HEK293 (cell line): Measurements from ENCODE around the gene KIFAP3.
"Not testable (repeated sequence)": the region's sequence is repeated elsewhere in the genome, so short reads cannot be mapped to it uniquely, and the experiment has no call there.

Experiments used
- CTCF ChIA-PET: fragments of 350-600 bp; formaldehyde crosslinking; extraction: SDS; loops from one replicate; lab custom pipeline; 2021; ENCODE audit warnings: antibody characterized with exemption; lab: Yijun Ruan, JAX
- POLR2A ChIA-PET: fragments of 300-600 bp; formaldehyde crosslinking; extraction: SDS; loops from one replicate; lab custom pipeline; 2020; ENCODE audit warnings: antibody characterized with exemption, inconsistent platforms; lab: Yijun Ruan, JAX
- H3K27ac ChIP-seq: fragments of 200-500 bp; sonication (Bioruptor generic); 2 replicates; pipeline ENCODE4 v1.5.1; 2014; ENCODE audit warnings: low read depth, low read length, control low read depth, inconsistent platforms; ENCODE audit errors: extremely low read depth
- H3K36me3 ChIP-seq, 2 experiments: fragments of 200-500 bp in 1 of 2; sonication (Bioruptor generic) in 1 of 2; 1 replicate in 1 of 2; 2 replicates in 1 of 2; pipeline ENCODE4 v1.5.1; 2014 to 2017; ENCODE audit warnings: inconsistent platforms in 2 of 2, low read length in 2 of 2; ENCODE audit not compliant: control insufficient read depth in 2 of 2, insufficient read depth in 1 of 2
- H3K4me1 ChIP-seq: fragments of 200-500 bp; sonication (Bioruptor generic); 2 replicates; pipeline ENCODE4 v1.5.1; 2014; ENCODE audit warnings: mild to moderate bottlenecking, low read length, inconsistent platforms; ENCODE audit not compliant: control insufficient read depth, insufficient read depth
- H3K4me3 ChIP-seq: 2 replicates; pipeline ENCODE4 v1.5.1; 2011; ENCODE audit warnings: low read depth, mild to moderate bottlenecking, control low read depth, low read length, moderate library complexity
- H3K9me3 ChIP-seq: fragments of 200-500 bp; sonication (Bioruptor generic); 2 replicates; pipeline ENCODE4 v1.5.1; 2014; ENCODE audit warnings: low read depth, low read length, inconsistent platforms; ENCODE audit not compliant: control insufficient read depth, insufficient read depth
- KLF9 ChIP-seq: fragments of 450-650 bp; formaldehyde crosslinking; IDR thresholded peaks from 2 replicates; pipeline ENCODE4 v1.5.1; 2016; ENCODE audit warnings: missing biosample characterization, missing genetic modification characterization, low read depth
- OVOL3 ChIP-seq: fragments of 450-650 bp; formaldehyde crosslinking; IDR thresholded peaks from 2 replicates; pipeline ENCODE4 v1.5.1; 2016; ENCODE audit warnings: missing biosample characterization, missing genetic modification characterization
- SALL2 ChIP-seq: fragments of 450-650 bp; formaldehyde crosslinking; IDR thresholded peaks from 2 replicates; pipeline ENCODE4 v1.5.0; 2017; ENCODE audit warnings: missing biosample characterization, mild to moderate bottlenecking, missing genetic modification characterization, borderline replicate concordance
- ZFHX2 ChIP-seq: fragments of 450-650 bp; formaldehyde crosslinking; conservative IDR thresholded peaks from 2 replicates; pipeline ENCODE4 v1.5.1; 2016; ENCODE audit warnings: missing biosample characterization, missing genetic modification characterization
- ZIC2 ChIP-seq: fragments of 450-650 bp; formaldehyde crosslinking; IDR thresholded peaks from 2 replicates; pipeline ENCODE4 v1.5.1; 2016; ENCODE audit warnings: missing biosample characterization, missing genetic modification characterization
- ZNF133 ChIP-seq: fragments of 450-650 bp; formaldehyde crosslinking; IDR thresholded peaks from 2 replicates; pipeline ENCODE4 v1.5.1; 2016; ENCODE audit warnings: missing biosample characterization, missing genetic modification characterization
- ZNF140 ChIP-seq: fragments of 450-650 bp; formaldehyde crosslinking; IDR thresholded peaks from 2 replicates; pipeline ENCODE4 v1.5.1; 2016; ENCODE audit warnings: missing biosample characterization, missing genetic modification characterization
- ZNF2 ChIP-seq: fragments of 450-650 bp; formaldehyde crosslinking; IDR thresholded peaks from 2 replicates; pipeline ENCODE4 v1.5.1; 2016; ENCODE audit warnings: missing biosample characterization, missing genetic modification characterization
- ZNF274 ChIP-seq, 2 experiments: fragments of 200-500 bp in 1 of 2; fragments of 450-650 bp in 1 of 2; sonication (Bioruptor generic) in 1 of 2; formaldehyde crosslinking in 1 of 2; IDR thresholded peaks; 2 replicates each; pipeline versions ENCODE4 v1.5.1 to v1.6.1; 2014 to 2016; ENCODE audit warnings: borderline replicate concordance in 1 of 2, inconsistent platforms in 1 of 2, low read length in 1 of 2, missing biosample characterization in 1 of 2, missing genetic modification characterization in 1 of 2
- ZNF37A ChIP-seq: fragments of 450-650 bp; IDR thresholded peaks from 2 replicates; pipeline ENCODE4 v1.5.1; 2018; ENCODE audit warnings: missing biosample characterization, missing genetic modification characterization
- ZNF394 ChIP-seq: fragments of 450-650 bp; formaldehyde crosslinking; IDR thresholded peaks from 2 replicates; pipeline ENCODE4 v1.5.1; 2016; ENCODE audit warnings: missing biosample characterization, missing genetic modification characterization, mild to moderate bottlenecking, moderate library complexity, borderline replicate concordance
- ZNF510 ChIP-seq: fragments of 450-650 bp; formaldehyde crosslinking; IDR thresholded peaks from 2 replicates; pipeline ENCODE4 v1.5.1; 2018; ENCODE audit warnings: mild to moderate bottlenecking, missing genetic modification characterization, missing biosample characterization; ENCODE audit not compliant: insufficient replicate concordance
- ZNF544 ChIP-seq: fragments of 450-650 bp; formaldehyde crosslinking; IDR thresholded peaks from 2 replicates; pipeline ENCODE4 v1.5.0; 2017; ENCODE audit warnings: missing biosample characterization, missing genetic modification characterization
- ZNF548 ChIP-seq: fragments of 450-650 bp; formaldehyde crosslinking; IDR thresholded peaks from 2 replicates; pipeline ENCODE4 v1.5.1; 2016; ENCODE audit warnings: missing biosample characterization, missing genetic modification characterization
- ZNF558 ChIP-seq: fragments of 450-650 bp; formaldehyde crosslinking; IDR thresholded peaks from 2 replicates; pipeline ENCODE4 v1.5.1; 2016; ENCODE audit warnings: missing biosample characterization, missing genetic modification characterization
- ZNF658 ChIP-seq: fragments of 450-650 bp; formaldehyde crosslinking; IDR thresholded peaks from 2 replicates; pipeline ENCODE4; 2016; ENCODE audit warnings: missing biosample characterization, missing genetic modification characterization
- ZSCAN16 ChIP-seq: fragments of 450-650 bp; formaldehyde crosslinking; IDR thresholded peaks from 2 replicates; pipeline ENCODE4 v1.5.1; 2016; ENCODE audit warnings: missing biosample characterization, missing genetic modification characterization
- TF ChIP-seq, protein P1 (sequence below): fragments of 450-650 bp; formaldehyde crosslinking; IDR thresholded peaks from 2 replicates; pipeline ENCODE4 v1.5.1; 2016; ENCODE audit warnings: missing biosample characterization, missing genetic modification characterization
- TF ChIP-seq, protein P2 (sequence below): fragments of 450-650 bp; formaldehyde crosslinking; IDR thresholded peaks from 2 replicates; pipeline ENCODE4 v1.5.1; 2016; ENCODE audit warnings: missing biosample characterization, missing genetic modification characterization
- TF ChIP-seq, protein P3 (sequence below): fragments of 450-650 bp; formaldehyde crosslinking; IDR thresholded peaks from 2 replicates; pipeline ENCODE4 v1.5.1; 2016; ENCODE audit warnings: missing biosample characterization, missing genetic modification characterization

KIFAP3 gene

DNA sequence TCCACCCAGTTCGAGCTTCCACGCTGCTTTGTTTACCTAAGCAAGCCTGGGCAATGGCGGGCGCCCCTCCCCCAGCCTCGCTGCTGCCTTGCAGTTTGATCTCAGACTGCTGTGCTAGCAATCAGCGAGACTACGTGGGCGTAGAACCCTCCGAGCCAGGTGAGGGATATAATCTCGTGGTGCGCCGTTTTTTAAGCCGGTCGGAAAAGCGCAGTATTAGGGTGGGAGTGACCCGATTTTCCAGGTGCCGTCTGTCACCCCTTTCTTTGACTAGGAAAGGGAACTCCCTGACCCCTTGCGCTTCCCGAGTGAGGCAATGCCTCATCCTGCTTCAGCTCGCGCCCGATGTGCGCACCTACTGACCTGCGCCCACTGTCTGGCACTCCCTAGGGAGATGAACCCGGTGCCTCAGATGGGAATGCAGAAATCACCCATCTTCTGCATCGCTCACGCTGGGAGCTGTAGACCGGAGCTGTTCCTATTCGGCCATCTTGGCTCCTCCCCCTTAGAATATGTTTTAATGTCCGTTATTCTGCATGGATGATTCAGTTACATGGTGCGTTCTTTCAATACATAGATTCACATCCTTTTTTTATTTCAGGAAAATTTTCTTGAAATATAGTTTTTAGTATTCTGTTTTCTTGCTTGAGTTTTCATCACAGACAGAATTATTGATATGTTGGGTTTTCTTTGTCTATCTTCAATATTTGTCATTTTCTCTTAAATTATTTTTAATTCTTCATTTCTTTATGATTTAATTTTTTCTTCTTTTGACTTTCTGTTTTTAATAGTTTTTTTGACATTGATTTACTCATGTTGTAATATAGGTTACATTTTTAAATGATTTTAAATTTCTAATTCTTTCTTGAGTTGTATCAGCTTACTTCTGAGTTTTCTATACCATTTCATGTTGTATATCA, 20.5 kb upstream of the KIFAP3 start:
- H3K36me3 ChIP-seq, H3K27ac ChIP-seq, H3K4me3 ChIP-seq, H3K9me3 ChIP-seq, POLR2A ChIA-PET, CTCF ChIA-PET: not testable (repeated sequence)
- H3K4me1 ChIP-seq = peaks cover 22% of the 10 kb centered on the region
- peak; percentile 59 for TF ChIP-seq ZNF133 (tag by site-specific recombination)

DNA sequence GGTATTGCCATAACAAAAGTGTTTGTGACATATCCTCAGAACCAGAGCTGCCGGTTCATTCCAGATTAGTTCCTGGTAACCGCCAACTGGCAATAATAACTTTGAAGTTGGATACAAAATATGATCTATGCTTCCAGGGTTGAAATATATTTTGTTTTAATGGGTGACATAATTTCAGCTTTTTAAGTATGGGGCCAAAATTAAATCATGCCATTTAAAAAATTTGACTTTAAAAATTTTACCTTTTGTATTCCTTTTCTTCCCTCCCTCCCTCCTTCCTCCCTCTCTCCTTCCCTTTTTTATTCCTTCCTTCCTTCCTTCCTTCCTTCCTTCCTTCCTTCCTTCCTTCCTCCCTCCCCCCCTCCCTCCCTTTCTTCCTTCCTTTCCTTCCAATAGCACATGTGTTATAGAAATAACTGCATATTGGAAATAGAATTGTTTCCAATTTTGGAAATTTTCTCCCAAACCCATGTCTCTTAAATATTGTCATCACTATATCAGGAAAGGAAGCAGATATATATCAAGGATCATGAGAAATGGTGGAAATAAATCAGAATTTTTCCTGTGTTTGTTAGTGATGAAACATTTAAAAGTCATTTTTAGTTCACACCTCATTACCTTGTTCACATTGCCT, 12.0 kb upstream of the KIFAP3 start:
- TF ChIP-seq, protein P1, sequence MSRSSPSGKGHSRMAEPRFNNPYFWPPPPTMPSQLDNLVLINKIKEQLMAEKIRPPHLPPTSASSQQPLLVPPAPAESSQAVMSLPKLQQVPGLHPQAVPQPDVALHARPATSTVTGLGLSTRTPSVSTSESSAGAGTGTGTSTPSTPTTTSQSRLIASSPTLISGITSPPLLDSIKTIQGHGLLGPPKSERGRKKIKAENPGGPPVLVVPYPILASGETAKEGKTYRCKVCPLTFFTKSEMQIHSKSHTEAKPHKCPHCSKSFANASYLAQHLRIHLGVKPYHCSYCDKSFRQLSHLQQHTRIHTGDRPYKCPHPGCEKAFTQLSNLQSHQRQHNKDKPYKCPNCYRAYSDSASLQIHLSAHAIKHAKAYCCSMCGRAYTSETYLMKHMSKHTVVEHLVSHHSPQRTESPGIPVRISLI (tag by site-specific recombination) = no peak
- no peak for TF ChIP-seq ZNF558
- TF ChIP-seq, protein P2, sequence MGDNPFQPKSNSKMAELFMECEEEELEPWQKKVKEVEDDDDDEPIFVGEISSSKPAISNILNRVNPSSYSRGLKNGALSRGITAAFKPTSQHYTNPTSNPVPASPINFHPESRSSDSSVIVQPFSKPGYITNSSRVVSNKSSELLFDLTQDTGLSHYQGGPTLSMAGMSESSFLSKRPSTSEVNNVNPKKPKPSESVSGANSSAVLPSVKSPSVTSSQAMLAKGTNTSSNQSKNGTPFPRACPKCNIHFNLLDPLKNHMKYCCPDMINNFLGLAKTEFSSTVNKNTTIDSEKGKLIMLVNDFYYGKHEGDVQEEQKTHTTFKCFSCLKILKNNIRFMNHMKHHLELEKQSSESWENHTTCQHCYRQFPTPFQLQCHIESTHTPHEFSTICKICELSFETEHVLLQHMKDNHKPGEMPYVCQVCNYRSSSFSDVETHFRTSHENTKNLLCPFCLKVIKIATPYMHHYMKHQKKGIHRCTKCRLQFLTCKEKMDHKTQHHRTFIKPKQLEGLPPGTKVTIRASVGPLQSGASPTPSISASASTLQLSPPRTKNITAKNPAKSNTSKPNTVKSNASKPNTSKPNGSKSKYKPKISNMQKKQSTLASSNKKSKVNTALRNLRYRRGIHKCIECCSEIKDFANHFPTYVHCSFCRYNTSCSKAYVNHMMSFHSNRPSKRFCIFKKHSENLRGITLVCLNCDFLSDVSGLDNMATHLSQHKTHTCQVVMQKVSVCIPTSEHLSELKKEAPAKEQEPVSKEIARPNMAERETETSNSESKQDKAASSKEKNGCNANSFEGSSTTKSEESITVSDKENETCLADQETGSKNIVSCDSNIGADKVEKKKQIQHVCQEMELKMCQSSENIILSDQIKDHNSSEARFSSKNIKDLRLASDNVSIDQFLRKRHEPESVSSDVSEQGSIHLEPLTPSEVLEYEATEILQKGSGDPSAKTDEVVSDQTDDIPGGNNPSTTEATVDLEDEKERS (tag by site-specific recombination) = no peak
- no peak for TF ChIP-seq ZNF37A (tag by site-specific recombination)
- no peak for TF ChIP-seq ZIC2 (tag by site-specific recombination)
- TF ChIP-seq ZNF2 (tag by site-specific recombination) = no peak
- no peak for TF ChIP-seq SALL2 (tag by site-specific recombination)
- no peak for TF ChIP-seq ZNF548 (tag by site-specific recombination)
- TF ChIP-seq ZNF274 (IDR thresholded peaks at IDR 0.05; ENCODE audit: low read length) = no peak
- TF ChIP-seq ZNF274 (tag by site-specific recombination; IDR thresholded peaks at IDR 0.05; ENCODE audit: borderline replicate concordance) = no peak
- TF ChIP-seq, protein P3, sequence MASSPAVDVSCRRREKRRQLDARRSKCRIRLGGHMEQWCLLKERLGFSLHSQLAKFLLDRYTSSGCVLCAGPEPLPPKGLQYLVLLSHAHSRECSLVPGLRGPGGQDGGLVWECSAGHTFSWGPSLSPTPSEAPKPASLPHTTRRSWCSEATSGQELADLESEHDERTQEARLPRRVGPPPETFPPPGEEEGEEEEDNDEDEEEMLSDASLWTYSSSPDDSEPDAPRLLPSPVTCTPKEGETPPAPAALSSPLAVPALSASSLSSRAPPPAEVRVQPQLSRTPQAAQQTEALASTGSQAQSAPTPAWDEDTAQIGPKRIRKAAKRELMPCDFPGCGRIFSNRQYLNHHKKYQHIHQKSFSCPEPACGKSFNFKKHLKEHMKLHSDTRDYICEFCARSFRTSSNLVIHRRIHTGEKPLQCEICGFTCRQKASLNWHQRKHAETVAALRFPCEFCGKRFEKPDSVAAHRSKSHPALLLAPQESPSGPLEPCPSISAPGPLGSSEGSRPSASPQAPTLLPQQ = no peak
- TF ChIP-seq ZNF394 (tag by site-specific recombination) = no peak
- no peak for TF ChIP-seq OVOL3 (tag by site-specific recombination)
- no peak for TF ChIP-seq ZNF140 (tag by site-specific recombination)
- no peak for TF ChIP-seq KLF9
- no peak for TF ChIP-seq ZNF658 (tag by site-specific recombination)
- no peak for TF ChIP-seq ZNF544
- TF ChIP-seq ZSCAN16 (tag by site-specific recombination) = no peak
- TF ChIP-seq ZNF510 (tag by site-specific recombination) = no peak
- TF ChIP-seq ZFHX2 (tag by site-specific recombination) = no peak
- CTCF ChIA-PET = interaction anchor here (0.6 to 1.0 kb wide), 2 partner anchors 11 to 920 kb away, joined by 3 read pairs; no protein-coding TSS in a partner anchor
- no peak overlapping the region for H3K4me3 ChIP-seq

More for the DNA sequence above, 12.0 kb upstream of the KIFAP3 start:
- Histone ChIP-seq H3K4me1 (no peaks in the 10 kb centered on the region), H3K9me3 (no peaks in the 10 kb centered on the region), H3K36me3 (no peaks in the 10 kb centered on the region), H3K27ac (no peak overlapping the region)
- POLR2A ChIA-PET = no interaction called here
